ENCODE measurements around the gene PHLDA1.

GRCh38 chr12:75977590-75977951, 54.0 kb downstream of the PHLDA1 start:
- TF ChIP-seq CTCF (IDR thresholded peaks at IDR 0.05; ENCODE audit: low read depth, low read length, missing input control), result no peak
- TF ChIP-seq ATF3 (IDR thresholded peaks at IDR 0.05), result no peak
- no peak for TF ChIP-seq SP1 (IDR thresholded peaks at IDR 0.05)
- no peak for TF ChIP-seq JUND (IDR thresholded peaks at IDR 0.05)
- no peak for TF ChIP-seq TAF1 (conservative IDR thresholded peaks at IDR 0.05)
- TF ChIP-seq ZBTB33 (IDR thresholded peaks at IDR 0.05), result no peak
- TF ChIP-seq HNF4G (IDR thresholded peaks at IDR 0.05), result no peak
- no peak for TF ChIP-seq REST (IDR thresholded peaks at IDR 0.05)
- no peak for TF ChIP-seq RAD21 (IDR thresholded peaks at IDR 0.05)
- no peak for TF ChIP-seq RXRA (IDR thresholded peaks at IDR 0.05)

Measured in liver (tissue), 3 donors.